GM12878 (cell line): ENCODE results near the gene SLC25A11. TPM values are rescaled to one million over a fixed set of nuclear protein-coding genes. Genes with fewer than 3 reads are reported as not detected.
A peak's percentile ranks its signal among the peaks of the same experiment; 100 is the strongest.

ENCODE experiments used
- ATAC-seq: fragments of 200-7000 bp; cut with Tn5 transposase; 3 replicates; pipeline ENCODE4 v1.9.1; 2020; ENCODE audit warnings: mild to moderate bottlenecking, moderate library complexity
- BruUV-seq: library from RNA; stranded (reverse); fragments of 400-500 nt; replicated peaks from 2 replicates; lab custom pipeline; 2021; lab: Mats Ljungman, UMichigan
- CTCF ChIA-PET: fragments of 300-600 bp; sonication (Branson Sonifier 250); formaldehyde crosslinking; extraction: SDS; loops from one replicate; lab custom pipeline; 2021; ENCODE audit warnings: inconsistent platforms; lab: Yijun Ruan, JAX
- POLR2A ChIA-PET: fragments of 350-600 bp; formaldehyde crosslinking; extraction: SDS; loops from one replicate; lab custom pipeline; 2021; ENCODE audit warnings: inconsistent platforms; lab: Charles Lee
- RAD21 ChIA-PET: fragments of 300-600 bp; sonication (Branson Sonifier 250); formaldehyde crosslinking; loops from one replicate; lab custom pipeline; 2023; ENCODE audit warnings: antibody characterized with exemption; ENCODE audit not compliant: unreplicated experiment; lab: Charles Lee
- SMC1A ChIA-PET: fragments of 300-600 bp; sonication (Branson Sonifier 250); formaldehyde crosslinking; loops from one replicate; lab custom pipeline; 2023; ENCODE audit not compliant: unreplicated experiment, uncharacterized antibody; lab: Charles Lee
- DNase-seq: peaks from one replicate; pipeline ENCODE4 v3.0.0-alpha.2; 2011; ENCODE audit warnings: low read depth, low spot score
- FAIRE-seq: peaks from 3 replicates; lab custom pipeline; 2011; peaks lifted over from hg19 to GRCh38; lab: Jason Lieb, UNC
- H2AFZ ChIP-seq: 2 replicates; pipeline ENCODE4 v1.6.0; 2011; ENCODE audit warnings: low read depth, low read length, control low read depth; ENCODE audit not compliant: control insufficient read depth
- H3K27ac ChIP-seq: 2 replicates; pipeline ENCODE4 v1.5.1; 2011; ENCODE audit warnings: control low read depth; ENCODE audit not compliant: control insufficient read depth, insufficient read depth
- H3K27me3 ChIP-seq, 2 experiments: replicated peaks in 1 of 2; 2 replicates each; pipeline versions ENCODE4 v1.6.0 to v1.6.1; 2011; ENCODE audit warnings: low read length in 1 of 2; ENCODE audit not compliant: control insufficient read depth in 2 of 2, insufficient read depth in 2 of 2
- H3K36me3 ChIP-seq, 2 experiments: 2 replicates each; pipeline ENCODE4 v1.5.1; 2011; ENCODE audit warnings: low read length in 1 of 2; ENCODE audit not compliant: control insufficient read depth in 2 of 2, insufficient read depth in 2 of 2
- H3K4me1 ChIP-seq: 2 replicates; pipeline ENCODE4 v1.6.1; 2011; ENCODE audit warnings: mild to moderate bottlenecking, low read length, moderate library complexity, mixed read lengths; ENCODE audit not compliant: control insufficient read depth, insufficient read depth
- H3K4me2 ChIP-seq: 2 replicates; pipeline ENCODE4 v1.6.0; 2011; ENCODE audit warnings: control low read depth; ENCODE audit not compliant: control insufficient read depth, insufficient read depth
- H3K4me3 ChIP-seq: fragments of 200-600 bp; sonication (generic); 2 replicates; pipeline ENCODE4 v1.5.1; 2016
- H3K79me2 ChIP-seq: 2 replicates; pipeline ENCODE4 v1.6.0; 2011; ENCODE audit warnings: low read length; ENCODE audit not compliant: control insufficient read depth, insufficient read depth
- H3K9ac ChIP-seq: 2 replicates; pipeline ENCODE4 v1.8.0; 2011; ENCODE audit warnings: low read length, control low read depth, mixed read lengths; ENCODE audit not compliant: control insufficient read depth, insufficient read depth
- H3K9me3 ChIP-seq: replicated peaks from 3 replicates; pipeline ENCODE4 v1.5.1; 2011; ENCODE audit warnings: mild to moderate bottlenecking, low read length; ENCODE audit not compliant: control insufficient read depth, insufficient read depth
- H4K20me1 ChIP-seq: 2 replicates; pipeline ENCODE4 v1.6.0; 2011; ENCODE audit not compliant: control insufficient read depth, insufficient read depth
- ATF7 ChIP-seq: fragments of 450-650 bp; IDR thresholded peaks from 2 replicates; pipeline ENCODE4 v1.6.1; 2016; ENCODE audit warnings: low read depth, mild to moderate bottlenecking
- HDAC2 ChIP-seq: fragments of 200-600 bp; sonication (generic); IDR thresholded peaks from 2 replicates; pipeline ENCODE4 v1.6.1; 2017
- IKZF1 ChIP-seq: fragments of 450-650 bp; conservative IDR thresholded peaks from 2 replicates; pipeline ENCODE4 v1.6.1; 2017; ENCODE audit warnings: antibody characterized with exemption, mild to moderate bottlenecking
- IRF4 ChIP-seq: IDR thresholded peaks from 2 replicates; pipeline ENCODE4 v1.6.1; 2011; ENCODE audit warnings: low read depth, low read length
- JUNB ChIP-seq: IDR thresholded peaks from 2 replicates; pipeline ENCODE4 v1.6.1; 2016; ENCODE audit warnings: antibody characterized with exemption, mild to moderate bottlenecking
- JUND ChIP-seq: IDR thresholded peaks from 2 replicates; pipeline ENCODE4 v1.6.1; 2012; ENCODE audit warnings: low read depth, mild to moderate bottlenecking, low read length, improper control_type of control experiment, moderate library complexity
- KAT2A ChIP-seq: conservative IDR thresholded peaks from 2 replicates; pipeline ENCODE4 v1.6.1; 2011; ENCODE audit warnings: low read depth, low read length; ENCODE audit not compliant: control insufficient read depth
- KLF5 ChIP-seq: fragments of 450-650 bp; IDR thresholded peaks from 2 replicates; pipeline ENCODE4 v1.6.1; 2014; ENCODE audit warnings: mild to moderate bottlenecking; ENCODE audit not compliant: partially characterized antibody
- MTA3 ChIP-seq: IDR thresholded peaks from 2 replicates; pipeline ENCODE4 v1.6.1; 2012; ENCODE audit warnings: low read length, inconsistent platforms, borderline replicate concordance
- MXI1 ChIP-seq: fragments of 150-350 bp; IDR thresholded peaks from 2 replicates; pipeline ENCODE4 v1.6.1; 2011; ENCODE audit warnings: low read depth, mild to moderate bottlenecking, inconsistent platforms, low read length, improper control_type of control experiment
- MYC ChIP-seq: IDR thresholded peaks from 2 replicates; pipeline ENCODE4 v1.6.1; 2011; ENCODE audit warnings: mild to moderate bottlenecking, low read length, moderate library complexity, inconsistent platforms; ENCODE audit not compliant: insufficient read depth, insufficient replicate concordance, insufficient read length, severe bottlenecking
- PAX8 ChIP-seq: fragments of 450-650 bp; IDR thresholded peaks from 2 replicates; pipeline ENCODE4 v1.6.1; 2017; ENCODE audit warnings: mild to moderate bottlenecking, moderate library complexity
- RAD21 ChIP-seq: IDR thresholded peaks from 2 replicates; pipeline ENCODE4 v1.6.1; 2011; ENCODE audit warnings: mild to moderate bottlenecking, low read depth, low read length, moderate library complexity; ENCODE audit not compliant: insufficient read depth
- RUNX3 ChIP-seq: IDR thresholded peaks from 2 replicates; pipeline ENCODE4 v1.6.1; 2012; ENCODE audit warnings: low read length, inconsistent platforms
- SIX5 ChIP-seq: IDR thresholded peaks from 2 replicates; pipeline ENCODE4 v1.6.1; 2011; ENCODE audit warnings: mild to moderate bottlenecking, low read depth, low read length, moderate library complexity; ENCODE audit not compliant: severe bottlenecking
- SRF ChIP-seq, 2 experiments: IDR thresholded peaks; 2 replicates each; pipeline ENCODE4 v1.6.1; 2011; ENCODE audit warnings: low read depth in 2 of 2, low read length in 2 of 2, mild to moderate bottlenecking in 1 of 2, moderate library complexity in 1 of 2
- TCF7 ChIP-seq: IDR thresholded peaks from 2 replicates; pipeline ENCODE4 v1.6.1; 2014; ENCODE audit warnings: antibody characterized with exemption, borderline replicate concordance
- ZNF384 ChIP-seq: IDR thresholded peaks from 2 replicates; pipeline ENCODE4 v1.6.1; 2012; ENCODE audit warnings: low read depth, mild to moderate bottlenecking, low read length, improper control_type of control experiment, borderline replicate concordance
- WGBS: methylation state at CpG from one replicate; pipeline ENCODE4 v1.1.6; 2016; ENCODE audit warnings: low lambda C conversion rate; ENCODE audit not compliant: insufficient replicate concordance, insufficient coverage; ENCODE audit errors: missing lambda C conversion rate; 5-methylcytosine and 5-hydroxymethylcytosine counted together
- in situ Hi-C: fragments of 300-500 bp; cut with MboI; formaldehyde crosslinking; loops from 9 replicates; pipeline ENCODE4 v1.14.3; 2018; ENCODE audit warnings: mixed read lengths
- intact Hi-C: fragments of 100-400 bp; cut with micrococcal nuclease; formaldehyde crosslinking; loops from one replicate; pipeline ENCODE4 v1.14.2; 2022; ENCODE audit not compliant: unreplicated experiment
- polyA plus RNA-seq, 11 experiments: library from polyadenylated mRNA; depleted of rRNA in 4 of 11; unstranded in 6 of 11; stranded (reverse) in 5 of 11; fragments of >200 nt; fragmentation: Nextera tagmentation in 4 of 11; fragmentation: Illumina TruSeq in 1 of 11; extraction: Ambion mirVana in 4 of 11; extraction: Trizol in 1 of 11; gene quantifications; 1 replicate in 1 of 11; 2 replicates in 10 of 11; pipeline versions ENCODE4 v1.2.1 to v1.2.3, GENCODE V29; 2011 to 2016; ENCODE audit warnings: inconsistent platforms in 2 of 11, missing spikeins in 2 of 11, low read depth in 1 of 11
- total RNA-seq, 4 experiments: library from RNA; depleted of rRNA in 3 of 4; stranded (reverse); fragments of >200 nt in 3 of 4; fragmentation: Illumina TruSeq in 1 of 4; extraction: Trizol in 1 of 4; gene quantifications; 2 replicates each; pipeline versions ENCODE4 v1.2.1 to v1.2.3, GENCODE V29; 2013 to 2021
- TF ChIP-seq, protein P1 (sequence below): fragments of 450-650 bp; conservative IDR thresholded peaks from 2 replicates; pipeline ENCODE4 v1.6.1; 2017; ENCODE audit warnings: mild to moderate bottlenecking, moderate library complexity
- TF ChIP-seq, protein P2 (sequence below): fragments of 450-650 bp; IDR thresholded peaks from 2 replicates; pipeline ENCODE4 v1.6.1; 2017; ENCODE audit warnings: low read depth, mild to moderate bottlenecking, moderate library complexity

Gene SLC25A11
- total and polyA plus RNA-seq, 10 of the 15 experiments (the other 5 are each of a cell fraction or from before 2014, with no cell fraction given): 5.8 to 142 (median 65.0) TPM

DNA sequence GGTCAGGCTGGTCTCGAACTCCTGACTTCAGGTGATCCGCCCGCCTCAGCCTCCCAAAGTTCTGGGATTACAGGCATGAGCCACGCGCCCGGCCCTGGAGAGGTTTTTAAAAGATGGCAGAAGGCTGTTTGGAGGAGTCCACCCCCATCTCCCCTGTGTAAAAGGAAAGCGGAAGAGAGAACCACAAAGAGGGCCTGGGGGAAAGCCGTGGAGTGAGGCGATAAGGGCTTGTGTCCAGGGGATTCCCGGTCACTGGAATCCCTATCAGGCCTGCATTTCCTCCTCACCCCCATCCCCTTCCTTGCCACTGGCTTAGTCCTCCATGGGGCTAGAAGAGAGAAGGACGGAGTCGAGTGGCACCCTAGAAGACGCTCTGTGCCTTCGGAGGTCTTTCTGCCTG is 7.9 kb downstream of the SLC25A11 start, which contains the start of gene GP1BA (continued):
- TF ChIP-seq RUNX3 (peak; percentile 82), KAT2A (no peak), MXI1 (no peak), IKZF1 (peak; percentile 73)

- FAIRE-seq (no peak), DNase-seq (no peak), ATAC-seq (no peak)
- H3K79me2 ChIP-seq: no peaks in the 10 kb centered on the region
- 98% methylated on average over 18 of the region's 18 CpGs for WGBS
- H3K36me3 ChIP-seq: no peaks in the 10 kb centered on the region; a peak in 1 of 4 replicates
- RAD21 ChIA-PET: no interaction called here
- H3K27ac ChIP-seq: no peak overlapping the region
- CTCF ChIA-PET: interaction anchor here (1.0 kb wide), 1 partner anchor 20 kb away, joined by 3 read pairs; no protein-coding TSS in a partner anchor
- TF ChIP-seq JUNB: no peak
- no peak for TF ChIP-seq SRF (IDR thresholded peaks at IDR 0.05; ENCODE audit: low read depth in 2 of 2, low read length in 2 of 2)
- no peak for TF ChIP-seq TCF7
- TF ChIP-seq MTA3: no peak
- TF ChIP-seq IRF4: no peak
- TF ChIP-seq KLF5: no peak
- no peak for TF ChIP-seq MYC
- TF ChIP-seq HDAC2: no peak
- TF ChIP-seq IKZF1: no peak
- TF ChIP-seq, protein P1, sequence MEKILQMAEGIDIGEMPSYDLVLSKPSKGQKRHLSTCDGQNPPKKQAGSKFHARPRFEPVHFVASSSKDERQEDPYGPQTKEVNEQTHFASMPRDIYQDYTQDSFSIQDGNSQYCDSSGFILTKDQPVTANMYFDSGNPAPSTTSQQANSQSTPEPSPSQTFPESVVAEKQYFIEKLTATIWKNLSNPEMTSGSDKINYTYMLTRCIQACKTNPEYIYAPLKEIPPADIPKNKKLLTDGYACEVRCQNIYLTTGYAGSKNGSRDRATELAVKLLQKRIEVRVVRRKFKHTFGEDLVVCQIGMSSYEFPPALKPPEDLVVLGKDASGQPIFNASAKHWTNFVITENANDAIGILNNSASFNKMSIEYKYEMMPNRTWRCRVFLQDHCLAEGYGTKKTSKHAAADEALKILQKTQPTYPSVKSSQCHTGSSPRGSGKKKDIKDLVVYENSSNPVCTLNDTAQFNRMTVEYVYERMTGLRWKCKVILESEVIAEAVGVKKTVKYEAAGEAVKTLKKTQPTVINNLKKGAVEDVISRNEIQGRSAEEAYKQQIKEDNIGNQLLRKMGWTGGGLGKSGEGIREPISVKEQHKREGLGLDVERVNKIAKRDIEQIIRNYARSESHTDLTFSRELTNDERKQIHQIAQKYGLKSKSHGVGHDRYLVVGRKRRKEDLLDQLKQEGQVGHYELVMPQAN: no peak
- no peak for TF ChIP-seq ATF7
- no peak for TF ChIP-seq RAD21
- TF ChIP-seq, protein P2, sequence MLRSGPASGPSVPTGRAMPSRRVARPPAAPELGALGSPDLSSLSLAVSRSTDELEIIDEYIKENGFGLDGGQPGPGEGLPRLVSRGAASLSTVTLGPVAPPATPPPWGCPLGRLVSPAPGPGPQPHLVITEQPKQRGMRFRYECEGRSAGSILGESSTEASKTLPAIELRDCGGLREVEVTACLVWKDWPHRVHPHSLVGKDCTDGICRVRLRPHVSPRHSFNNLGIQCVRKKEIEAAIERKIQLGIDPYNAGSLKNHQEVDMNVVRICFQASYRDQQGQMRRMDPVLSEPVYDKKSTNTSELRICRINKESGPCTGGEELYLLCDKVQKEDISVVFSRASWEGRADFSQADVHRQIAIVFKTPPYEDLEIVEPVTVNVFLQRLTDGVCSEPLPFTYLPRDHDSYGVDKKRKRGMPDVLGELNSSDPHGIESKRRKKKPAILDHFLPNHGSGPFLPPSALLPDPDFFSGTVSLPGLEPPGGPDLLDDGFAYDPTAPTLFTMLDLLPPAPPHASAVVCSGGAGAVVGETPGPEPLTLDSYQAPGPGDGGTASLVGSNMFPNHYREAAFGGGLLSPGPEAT: no peak
- TF ChIP-seq ZNF384: no peak
- TF ChIP-seq JUND: no peak
- TF ChIP-seq SIX5: no peak
- no peak for TF ChIP-seq PAX8
- H3K4me1 ChIP-seq: peaks cover 13% of the 10 kb centered on the region
- intact Hi-C loops: no loop called here
- no TSS peak for BruUV-seq
- H3K4me3 ChIP-seq: no peak overlapping the region
- SMC1A ChIA-PET: no interaction called here
- no peak overlapping the region for H2AFZ ChIP-seq
- H3K4me2 ChIP-seq: no peak overlapping the region
- no peaks in the 10 kb centered on the region for H3K9me3 ChIP-seq
- POLR2A ChIA-PET: no interaction called here
- H3K9ac ChIP-seq: no peak overlapping the region
- in situ Hi-C loops: no loop called here
- no peaks in the 10 kb centered on the region for H4K20me1 ChIP-seq
- no peaks in the 10 kb centered on the region for H3K27me3 ChIP-seq
Measured at GRCh38 chr17:4928881-4929280, 11.0 kb downstream of the SLC25A11 start.
